DMS153 (cell line): Measurements from ENCODE around the gene DDX41.

Source experiments
- DNase-seq: peaks from one replicate; lab custom pipeline; 2025; lab: John Stamatoyannopoulos, UW

The DDX41 gene

DNA sequence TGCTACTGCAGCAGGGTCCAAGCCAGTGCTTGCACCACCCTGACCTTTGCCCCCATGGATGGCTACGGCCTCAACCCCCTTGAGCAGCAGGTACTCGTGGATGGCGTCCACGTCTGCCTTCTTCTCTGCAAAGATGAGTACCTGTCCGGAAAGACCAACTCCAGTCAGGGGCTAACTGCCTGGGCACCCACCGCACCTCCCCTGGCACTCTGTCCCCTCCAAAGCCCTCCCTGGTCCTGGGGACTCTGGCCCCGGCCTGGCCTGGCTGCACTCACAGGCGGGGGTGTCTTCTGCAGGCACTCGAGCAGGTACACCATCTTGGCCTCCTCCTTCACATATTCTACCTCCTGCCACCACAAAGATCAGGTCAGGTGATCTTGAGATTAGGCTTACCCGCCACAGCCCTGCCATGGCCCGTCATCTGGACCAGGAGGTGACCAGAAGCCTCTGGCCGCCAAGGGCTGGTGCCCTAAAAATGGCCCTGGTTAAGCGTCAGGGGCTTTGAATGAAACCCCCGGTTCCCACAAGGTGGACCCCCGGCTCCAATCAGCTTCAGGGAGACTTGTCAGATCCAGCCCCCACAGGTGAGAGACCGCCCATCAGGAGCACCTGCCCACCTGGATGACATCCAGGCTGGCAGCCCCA lies 3.9 kb downstream of the DDX41 start:
- no peak for DNase-seq

DNA sequence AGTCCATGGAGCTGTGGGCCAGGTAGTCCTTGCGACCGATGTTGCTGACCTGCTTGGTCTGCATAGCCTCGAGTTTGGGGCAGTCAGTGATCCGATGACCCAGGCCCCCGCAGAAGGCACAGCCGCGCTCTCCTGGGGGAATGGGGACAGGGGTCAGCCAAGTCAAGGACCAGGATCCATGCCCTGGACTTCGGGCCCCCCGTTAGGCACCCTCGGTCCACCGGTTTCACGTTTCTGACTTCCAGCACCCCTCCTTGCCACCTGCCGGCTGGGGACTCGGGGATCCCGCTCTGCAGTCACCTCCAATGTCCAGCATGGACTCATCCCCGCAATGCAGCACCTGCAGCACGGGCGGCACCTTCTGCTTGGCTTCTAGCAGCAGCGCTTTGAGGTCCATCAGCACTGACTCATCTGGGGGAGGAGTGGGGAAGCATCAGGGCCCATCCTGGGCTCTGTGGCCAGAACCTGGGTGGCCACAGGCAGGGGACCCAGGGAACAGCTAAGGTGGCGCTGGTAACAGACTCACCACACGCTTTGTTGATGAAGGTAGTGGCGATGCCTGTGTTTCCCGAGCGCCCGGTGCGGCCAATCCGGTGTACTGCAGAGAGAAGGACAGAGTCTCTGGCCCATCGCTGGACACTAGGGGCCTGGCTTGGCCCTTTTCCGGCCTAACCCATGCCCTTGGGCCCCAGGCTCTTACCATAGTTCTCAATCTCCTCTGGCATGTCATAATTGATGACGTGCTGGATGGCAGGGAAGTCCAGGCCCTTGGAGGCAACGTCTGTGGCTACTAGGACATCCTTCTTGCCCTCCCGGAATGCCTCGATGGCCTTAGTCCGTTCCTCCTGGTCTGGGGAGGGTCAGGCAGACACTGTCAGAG lies 4.7 kb downstream of the DDX41 start:
- DNase-seq = no peak

- DNase-seq = no peak
Observed at GRCh38 chr5:177511181-177511580, 5.6 kb downstream of the DDX41 start.

- no peak for DNase-seq
Observed at GRCh38 chr5:177510567-177511053, 6.2 kb downstream of the DDX41 start.

GRCh38 chr5:177509991-177510566 lies 6.7 kb downstream of the DDX41 start:
- DNase-seq = no peak

DNA sequence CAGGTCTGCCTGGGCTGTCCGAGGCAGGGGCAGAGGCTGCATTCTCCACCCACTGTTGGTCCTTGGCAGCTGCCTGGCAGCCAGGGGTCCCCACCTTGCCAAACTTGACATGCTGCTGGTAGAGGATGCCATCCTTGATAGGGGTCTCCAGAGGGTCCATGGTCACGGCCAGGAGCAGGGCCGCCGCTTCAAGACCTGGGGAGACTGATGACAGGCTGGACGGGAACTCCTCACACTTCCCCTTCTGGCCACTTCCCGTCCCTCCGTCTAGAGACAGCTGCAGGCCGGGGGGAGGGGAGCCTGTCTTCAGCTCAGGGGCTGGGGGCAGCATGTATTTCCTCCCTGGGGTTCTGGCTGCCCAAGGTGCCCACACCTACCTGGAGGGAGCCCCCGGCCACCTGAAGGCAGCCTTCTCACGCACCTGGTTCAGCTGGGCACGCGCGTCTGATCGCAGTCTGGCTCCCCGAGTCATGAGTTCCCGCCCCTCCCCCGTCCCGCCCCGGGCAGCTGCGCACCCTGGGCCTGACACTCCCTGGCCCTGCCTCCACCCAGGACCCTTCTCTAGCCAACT lies 7.3 kb downstream of the DDX41 start, which contains the start of gene DOK3:
Gene DOK3 (minus strand): TSS at position 446 of the 571 bp plus-strand sequence. CDS start 286 bp downstream, at position 160.
- no peak for DNase-seq

GRCh38 chr5:177508837-177509236 lies 7.9 kb downstream of the DDX41 start:
- DNase-seq = no peak

- no peak for DNase-seq
Observed at GRCh38 chr5:177508221-177508611, 8.5 kb downstream of the DDX41 start.

DNA sequence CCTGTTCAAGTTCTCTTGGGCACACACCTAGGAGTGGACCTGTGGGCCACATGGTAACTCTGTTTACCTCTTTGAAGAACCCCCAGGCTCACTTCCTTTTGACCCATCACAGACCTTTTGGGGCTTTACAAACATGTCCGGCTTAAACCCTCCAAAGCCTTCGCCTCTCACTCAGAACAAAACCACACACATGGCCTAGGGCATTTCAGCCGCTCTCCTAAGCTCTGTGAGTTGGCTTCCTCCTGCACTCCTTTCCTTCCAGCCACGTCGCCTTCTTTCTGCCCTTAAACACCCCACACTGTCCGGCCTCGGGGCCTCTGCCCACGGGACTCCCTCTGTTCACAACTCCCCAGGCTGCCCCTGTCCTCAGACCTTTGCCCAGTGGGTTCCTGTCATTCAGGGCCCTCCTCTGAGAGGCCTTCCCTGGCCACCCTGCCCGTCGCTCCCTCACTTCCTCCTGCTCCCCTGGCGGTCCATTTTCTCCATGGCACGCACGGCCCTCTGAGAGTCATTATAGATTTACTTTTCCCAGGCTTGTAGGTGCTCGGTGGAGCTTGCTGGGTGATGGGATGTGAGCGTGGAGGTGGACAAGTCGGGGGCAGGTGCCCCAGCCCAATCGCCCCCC lies 9.1 kb downstream of the DDX41 start:
- DNase-seq = no peak

DNA sequence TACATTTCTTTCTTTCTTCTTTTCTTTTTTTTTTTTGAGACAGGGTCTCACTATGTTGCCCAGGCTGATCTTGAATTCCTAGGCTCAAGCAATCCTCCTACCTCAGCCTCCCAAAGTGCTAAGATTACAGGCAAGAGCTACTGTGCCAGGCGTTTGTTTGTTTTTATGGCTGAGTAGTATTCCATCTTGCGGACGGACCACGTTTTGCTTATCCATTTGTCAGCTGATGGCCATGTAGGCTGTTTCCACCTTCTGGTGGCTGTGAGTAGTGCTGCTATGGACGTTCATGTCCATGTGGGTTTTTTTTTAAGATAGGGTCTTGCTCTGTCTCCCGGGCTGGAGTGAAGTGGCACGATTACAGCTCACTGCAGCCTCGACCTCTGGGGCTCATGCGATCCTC lies 9.6 kb downstream of the DDX41 start:
- DNase-seq = no peak

DNA sequence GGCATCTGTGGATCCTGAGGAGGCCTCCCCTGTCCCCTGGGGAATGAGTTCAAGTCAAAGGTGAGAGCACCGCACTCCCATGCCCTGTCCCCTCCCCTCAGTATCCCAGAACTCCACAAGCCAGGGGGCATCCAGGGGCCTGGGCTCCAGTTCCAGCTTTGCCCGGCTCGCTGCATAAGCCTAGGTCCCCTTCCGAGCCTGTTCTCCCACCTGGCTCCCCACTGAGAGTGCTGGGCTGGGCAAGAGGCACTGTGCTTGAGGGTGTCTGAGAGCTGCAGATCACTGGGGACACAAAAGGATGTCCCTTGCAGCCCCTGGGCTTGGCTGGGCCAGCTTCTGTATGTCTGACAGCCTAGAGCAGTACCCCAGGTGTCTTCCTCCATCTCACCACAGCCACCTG lies 11.7 kb downstream of the DDX41 start:
- DNase-seq = no peak

DNA sequence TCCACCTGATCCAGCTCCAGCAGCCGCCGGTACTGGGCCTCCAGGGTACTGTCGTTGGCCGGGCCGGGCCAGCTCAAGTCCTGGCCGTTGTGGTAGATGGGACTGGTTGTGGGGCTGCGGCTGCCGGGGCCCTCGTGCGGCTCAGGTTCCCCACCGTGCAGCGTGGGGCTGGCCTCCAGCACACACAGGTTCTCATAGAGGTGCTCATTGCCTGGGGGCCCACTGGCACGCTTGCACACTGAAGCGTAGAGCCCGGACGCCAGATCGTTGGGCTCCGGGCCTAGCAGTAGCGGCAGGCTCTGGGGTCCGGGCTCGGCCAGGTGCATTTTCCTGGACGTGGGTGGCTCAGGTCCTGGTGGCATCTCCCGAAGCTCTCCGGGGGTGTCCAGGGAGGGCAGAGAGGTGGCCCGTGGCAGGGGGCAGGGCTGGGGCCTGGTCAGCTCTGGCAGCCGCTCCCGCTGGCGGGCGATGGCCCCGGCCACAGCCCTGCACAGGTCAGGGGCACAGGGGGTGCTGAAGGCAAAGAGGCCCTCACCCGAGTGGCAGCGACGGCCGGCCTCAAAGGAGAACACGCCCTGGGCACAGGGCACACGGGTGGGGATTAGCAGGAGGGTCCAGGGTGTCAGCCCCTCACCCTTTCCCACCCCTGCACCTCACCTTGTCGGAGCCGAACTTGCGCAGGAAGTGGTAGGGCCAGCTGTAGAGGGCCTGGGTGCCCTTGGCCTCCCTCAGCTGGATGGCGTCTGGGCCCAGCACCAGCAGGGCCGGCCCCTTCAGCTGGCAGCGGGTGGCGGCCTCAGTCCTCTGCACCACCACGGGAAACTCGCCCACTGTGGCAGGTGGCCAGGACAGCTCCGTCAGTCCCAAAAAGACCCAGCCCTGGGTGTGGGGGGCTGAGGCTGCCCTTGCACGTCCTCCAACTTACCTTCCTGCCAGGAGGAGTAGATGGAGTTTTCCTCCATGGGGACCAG lies 12.4 kb downstream of the DDX41 start:
- DNase-seq = no peak

DNA sequence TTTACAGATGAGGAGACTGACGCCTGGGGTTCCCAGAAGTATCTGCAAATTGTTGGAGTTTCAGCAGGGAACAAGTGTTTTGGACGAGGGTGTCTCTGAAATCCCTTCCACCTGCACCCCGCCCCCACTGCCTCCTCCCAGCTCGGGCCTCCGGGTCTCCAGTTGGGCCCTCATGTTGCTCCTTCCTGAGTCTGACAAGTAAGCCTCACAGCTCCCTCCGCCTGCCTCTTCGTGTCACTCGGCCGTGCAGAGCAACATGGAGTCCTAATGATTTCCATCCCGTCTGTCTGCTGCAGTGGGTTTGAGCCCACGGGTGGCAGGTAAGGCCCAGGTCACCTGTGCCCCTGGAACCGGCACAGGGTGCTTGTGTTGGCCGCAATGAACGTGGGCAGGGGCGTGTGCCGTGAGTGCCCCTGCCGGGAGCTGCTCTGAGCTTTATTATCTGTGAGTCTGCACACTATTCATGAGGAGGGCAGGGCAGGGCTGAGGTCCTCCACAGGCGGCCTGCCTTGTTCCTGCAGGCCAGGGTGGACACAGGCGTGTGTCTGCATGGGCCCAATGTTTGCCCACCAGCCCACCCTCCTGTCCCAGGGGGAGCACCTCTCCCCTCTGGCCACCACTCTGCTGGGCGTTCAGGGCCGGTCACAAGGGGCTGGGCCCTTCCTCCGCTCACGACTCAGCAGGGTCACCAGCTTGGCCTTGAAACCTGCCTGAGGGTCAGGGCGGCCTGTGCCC lies 13.2 kb downstream of the DDX41 start:
- DNase-seq = no peak

DNA sequence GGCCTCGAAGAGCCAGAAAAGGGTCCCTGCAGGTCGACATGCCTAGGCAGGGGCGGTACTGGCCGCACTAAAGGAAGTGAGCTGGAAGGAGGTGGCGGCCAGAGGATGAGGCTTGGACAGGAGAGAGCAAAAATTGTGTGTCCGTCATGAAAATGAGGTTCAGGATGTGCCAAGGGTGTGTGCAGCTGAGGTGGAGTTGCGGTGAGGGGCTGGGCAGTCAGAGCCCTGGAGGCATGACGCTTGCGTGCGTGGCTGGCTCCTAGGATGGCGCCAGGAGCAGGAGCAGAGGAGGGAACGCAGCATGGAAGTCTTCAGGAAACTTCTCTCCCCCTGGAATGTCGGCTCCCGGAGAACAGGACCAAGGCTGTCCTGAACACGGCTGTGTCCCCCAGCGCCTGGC lies 13.9 kb downstream of the DDX41 start:
- DNase-seq = no peak

- no peak for DNase-seq
Observed at GRCh38 chr5:177501874-177502678, 14.7 kb downstream of the DDX41 start.

GRCh38 chr5:177500685-177501522 lies 15.9 kb downstream of the DDX41 start:
- no peak for DNase-seq

DNA sequence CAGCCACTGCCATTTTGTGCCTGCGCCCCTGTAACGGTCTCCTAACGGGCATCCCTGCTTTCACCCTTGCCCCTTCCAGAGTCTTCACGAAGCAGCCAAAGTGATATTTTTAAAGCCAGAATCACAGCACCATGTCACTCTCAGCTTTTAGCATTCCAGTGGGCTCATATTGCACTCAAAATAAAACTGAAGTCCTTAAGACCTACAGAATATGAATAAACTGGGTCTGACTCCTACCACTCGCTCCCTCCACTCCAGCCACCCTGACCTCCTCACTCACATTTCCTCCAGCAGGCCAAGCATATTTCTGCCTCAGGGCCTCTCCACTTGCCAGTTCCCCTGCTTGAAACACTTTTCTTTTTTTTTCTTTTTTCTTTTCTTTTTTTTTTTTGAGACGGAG lies 16.9 kb downstream of the DDX41 start:
- no peak for DNase-seq

GRCh38 chr5:177498013-177498787 lies 18.6 kb downstream of the DDX41 start:
- no peak for DNase-seq
